ENCODE data around the gene EPB41L2.

Gene EPB41L2

DNA sequence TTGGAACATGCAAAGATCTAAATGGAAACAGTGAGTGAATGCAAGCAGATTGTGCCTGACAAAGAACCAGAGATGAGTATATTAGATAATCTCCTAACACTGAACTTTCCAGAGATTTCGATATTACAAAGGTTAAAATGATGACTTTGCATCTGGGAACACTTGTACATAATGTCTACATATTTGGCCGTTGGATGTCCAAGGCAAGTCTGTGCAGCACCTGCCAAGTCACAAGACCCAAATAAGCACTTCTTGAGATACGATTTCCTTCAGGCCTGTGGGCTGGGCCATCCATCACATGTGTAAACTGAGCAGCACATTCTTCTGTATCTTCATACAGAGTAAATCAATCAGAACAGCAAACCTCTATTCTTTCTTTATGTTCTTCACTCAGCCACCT lies 268.3 kb downstream of the EPB41L2 start:
- no peak for DNase-seq (ENCODE audit: low spot score)

DNA sequence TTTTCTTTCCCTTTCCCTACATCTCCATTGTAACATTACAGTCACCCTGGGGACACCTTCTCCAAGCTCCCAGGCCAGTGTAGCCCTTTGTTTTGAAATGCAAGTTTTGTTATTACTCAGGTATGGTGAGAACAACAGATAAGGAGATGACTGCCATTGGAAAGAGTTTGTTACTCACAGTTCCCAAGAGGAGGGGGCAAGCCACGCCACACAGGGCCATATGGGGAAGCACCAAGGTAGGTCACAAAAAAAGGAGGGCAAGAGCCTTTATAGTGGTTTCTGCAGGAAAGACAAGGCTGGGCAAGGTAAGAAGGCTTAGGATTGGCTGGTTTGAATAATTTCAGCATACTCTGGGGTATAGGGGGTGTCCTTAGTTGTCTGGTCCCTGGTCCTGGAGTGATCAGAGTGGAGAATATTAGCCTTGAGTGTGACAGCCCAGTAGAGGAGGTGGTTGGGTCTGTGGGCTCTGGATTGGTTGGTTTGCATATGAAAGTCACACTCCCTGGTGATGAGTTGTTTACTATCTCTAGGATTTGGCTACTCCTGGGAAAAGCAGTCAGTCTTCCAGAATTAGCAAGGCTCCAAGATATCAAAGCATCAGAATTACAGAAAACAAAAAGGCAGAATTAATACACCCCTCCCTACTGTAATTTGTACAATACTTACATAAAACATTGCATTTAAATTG lies 268.9 kb downstream of the EPB41L2 start:
- no peak for DNase-seq (ENCODE audit: low spot score)
